ENCODE results near the gene SIM1. TPM values are rescaled to one million over a fixed set of nuclear protein-coding genes. Genes with fewer than 3 reads are reported as not detected.

SIM1 gene
- total RNA-seq (2014; rRNA removed; shearing (Covaris generic)): not detected in 2 replicates
- polyA plus RNA-seq (2015; cell fraction: cytosol; rRNA removed): not detected in 2 replicates
- not detected in 2 replicates for polyA plus RNA-seq (2015; cell fraction: nucleus; rRNA removed)

- in situ Hi-C loops (cut with HindIII; ENCODE audit: low pct_unique_long_range_greater_than_20kb, low sequenced_read_pairs): no loop called here
- DNase-seq (ENCODE audit: low read depth, low spot score): peak; percentile 33
Measured at GRCh38 chr6:100464903-100465700, at the start of gene SIM1. Gene SIM1, minus strand, starts transcription at chr6:100464921. Its CDS starts 1,453 bp downstream, at chr6:100463468.

- peak; percentile 19 for DNase-seq (ENCODE audit: low read depth, low spot score)
- in situ Hi-C loops (cut with HindIII; ENCODE audit: low pct_unique_long_range_greater_than_20kb, low sequenced_read_pairs): no loop called here
Measured at GRCh38 chr6:100512203-100512862, 47.6 kb upstream of the SIM1 start.

DNA sequence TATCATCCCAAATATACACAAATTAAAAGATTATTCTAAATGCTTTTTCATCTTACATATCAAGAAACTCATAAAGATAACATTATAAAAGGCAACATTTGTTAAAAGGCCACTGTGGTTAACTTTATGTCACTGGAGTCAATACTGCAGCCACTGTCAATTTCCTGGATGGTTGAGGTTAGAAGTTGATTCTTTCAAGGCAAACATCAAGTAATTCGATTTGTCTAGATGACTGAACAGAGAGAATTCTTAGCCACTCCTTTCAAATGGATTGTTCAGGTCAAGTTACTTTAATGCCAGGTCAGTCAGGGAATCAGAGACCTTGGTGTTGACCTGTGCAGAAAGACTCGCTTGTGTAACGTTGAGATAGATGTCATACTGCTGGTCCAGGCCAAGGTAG, 44.4 kb upstream of the SIM1 start:
- no peak for DNase-seq (ENCODE audit: low read depth, low spot score)
- in situ Hi-C loops (cut with HindIII; ENCODE audit: low pct_unique_long_range_greater_than_20kb, low sequenced_read_pairs): no loop called here

DNA sequence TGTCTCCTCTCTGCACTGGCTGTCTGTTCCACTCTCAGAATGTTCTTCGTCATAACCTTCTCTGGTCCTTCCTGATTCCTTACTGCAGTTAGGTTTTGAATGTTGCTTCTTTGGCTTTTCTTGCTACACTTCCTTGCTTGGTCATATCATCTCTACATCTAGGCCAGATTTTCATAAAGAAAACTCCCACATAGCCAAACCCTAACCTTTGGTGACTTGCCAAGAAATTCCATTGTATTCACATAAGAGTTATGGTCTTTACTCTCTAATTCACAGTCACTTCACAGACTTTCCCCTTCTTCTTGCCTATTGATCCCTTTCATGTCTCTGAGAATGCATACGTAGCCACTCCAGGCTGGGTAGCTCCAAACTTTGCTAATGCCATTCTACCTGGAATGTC, 41.9 kb upstream of the SIM1 start:
- DNase-seq (ENCODE audit: low read depth, low spot score): no peak
- in situ Hi-C loops (cut with HindIII; ENCODE audit: low pct_unique_long_range_greater_than_20kb, low sequenced_read_pairs): no loop called here

DNA sequence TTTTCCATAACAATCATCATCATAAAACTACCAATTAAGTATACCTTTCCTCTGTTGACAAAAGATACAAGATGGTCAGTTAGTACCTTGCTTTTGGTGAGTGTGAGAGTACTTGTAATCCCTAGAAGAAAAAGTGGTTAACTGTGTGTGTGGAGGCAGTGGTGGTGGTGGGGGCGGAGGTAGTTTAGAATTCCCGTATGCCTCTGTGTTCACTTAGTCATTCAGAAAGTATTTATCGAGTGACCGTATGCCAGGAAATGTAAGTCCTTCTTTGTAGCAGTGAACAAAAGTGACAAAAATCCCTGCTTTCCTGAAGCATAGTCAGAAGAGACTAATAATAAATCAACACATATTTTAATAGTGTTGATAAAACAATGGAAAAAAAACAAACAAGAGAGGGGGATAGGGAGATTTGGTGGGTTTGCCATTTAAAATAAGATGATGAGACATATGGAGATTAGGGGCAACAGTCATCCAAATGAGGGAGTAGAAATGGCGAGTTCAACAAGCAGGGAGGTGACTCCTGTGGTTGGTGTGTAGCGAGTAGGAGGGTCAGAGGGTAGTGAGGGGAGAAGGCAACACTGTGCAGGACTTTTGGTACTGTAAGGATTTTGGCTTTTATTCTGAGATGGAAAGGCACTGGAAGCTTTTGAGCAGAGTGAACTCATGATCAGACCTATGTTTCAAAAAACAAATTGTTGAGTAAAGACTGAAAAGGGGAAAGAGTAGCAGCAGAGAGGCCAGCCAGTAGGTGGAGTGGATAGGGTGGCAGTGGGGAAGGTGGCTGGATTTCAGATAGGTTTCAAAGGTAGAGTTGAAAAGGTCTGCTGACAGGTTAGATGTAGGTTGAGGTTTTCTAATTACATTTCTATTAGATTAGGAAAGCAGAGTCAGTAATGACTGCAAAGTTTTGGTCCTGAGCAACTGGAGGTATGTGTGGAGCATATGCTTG, 40.3 kb upstream of the SIM1 start:
- in situ Hi-C loops (cut with HindIII; ENCODE audit: low pct_unique_long_range_greater_than_20kb, low sequenced_read_pairs): no loop called here
- no peak for DNase-seq (ENCODE audit: low read depth, low spot score)

DNA sequence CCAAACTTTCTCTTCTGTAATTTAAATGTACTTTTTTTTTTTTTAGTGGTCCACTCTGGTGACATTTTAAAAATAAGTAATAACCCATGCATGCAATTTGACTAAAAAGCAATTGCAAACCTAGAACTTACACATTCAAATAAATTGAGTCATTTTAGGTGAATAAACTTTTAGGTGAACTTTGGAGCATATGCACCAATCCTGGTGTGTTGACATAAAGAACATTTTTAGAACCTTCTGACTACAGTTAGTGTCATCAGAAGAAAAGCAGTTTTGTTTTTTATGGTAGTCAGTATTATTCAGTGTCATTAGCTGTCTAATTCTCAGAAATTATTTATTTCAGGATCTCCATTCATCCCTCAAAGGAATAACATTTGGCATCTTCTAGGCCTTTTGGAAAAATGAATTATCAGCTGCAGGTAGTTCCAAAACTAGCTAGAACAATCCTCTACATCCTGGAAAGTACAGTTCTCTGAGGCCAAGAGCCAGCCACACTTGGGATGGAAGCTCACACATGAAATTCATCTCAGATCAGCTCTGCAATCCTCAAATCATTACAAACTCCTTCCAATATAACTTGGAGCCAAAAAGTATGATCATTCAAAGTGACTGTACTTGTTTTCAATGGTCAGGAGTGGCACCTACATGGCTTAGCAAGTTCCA, 38.5 kb upstream of the SIM1 start:
- DNase-seq (ENCODE audit: low read depth, low spot score): no peak
- in situ Hi-C loops (cut with HindIII; ENCODE audit: low pct_unique_long_range_greater_than_20kb, low sequenced_read_pairs): no loop called here

GRCh38 chr6:100493206-100493888, 28.6 kb upstream of the SIM1 start:
- in situ Hi-C loops (cut with HindIII; ENCODE audit: low pct_unique_long_range_greater_than_20kb, low sequenced_read_pairs): no loop called here
- no peak for DNase-seq (ENCODE audit: low read depth, low spot score)

GRCh38 chr6:100491952-100492670, 27.4 kb upstream of the SIM1 start:
- in situ Hi-C loops (cut with HindIII; ENCODE audit: low pct_unique_long_range_greater_than_20kb, low sequenced_read_pairs): no loop called here
- no peak for DNase-seq (ENCODE audit: low read depth, low spot score)

GRCh38 chr6:100490065-100490464, 25.3 kb upstream of the SIM1 start:
- in situ Hi-C loops (cut with HindIII; ENCODE audit: low pct_unique_long_range_greater_than_20kb, low sequenced_read_pairs): no loop called here
- no peak for DNase-seq (ENCODE audit: low read depth, low spot score)

DNA sequence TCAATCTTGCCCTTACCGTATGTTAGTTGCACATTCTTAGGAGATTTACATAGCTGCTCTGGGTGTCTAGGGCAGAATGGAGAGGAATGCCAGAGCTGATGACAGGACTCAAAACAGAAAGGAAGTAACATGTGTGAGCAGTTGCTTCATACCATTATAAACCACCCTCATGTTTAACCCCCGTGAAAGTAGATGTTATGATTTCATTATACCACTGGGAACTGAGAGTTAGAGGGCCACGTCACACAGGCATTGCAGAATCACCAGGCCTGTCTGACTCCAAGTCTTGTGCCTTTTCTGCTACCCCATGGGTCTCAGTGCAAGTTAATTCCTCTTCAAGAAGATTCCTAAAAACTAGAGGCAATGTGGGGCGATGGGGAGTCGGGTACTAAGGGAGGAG, 23.5 kb upstream of the SIM1 start:
- no peak for DNase-seq (ENCODE audit: low read depth, low spot score)
- in situ Hi-C loops (cut with HindIII; ENCODE audit: low pct_unique_long_range_greater_than_20kb, low sequenced_read_pairs): no loop called here

- DNase-seq (ENCODE audit: low read depth, low spot score): no peak
- in situ Hi-C loops (cut with HindIII; ENCODE audit: low pct_unique_long_range_greater_than_20kb, low sequenced_read_pairs): no loop called here
Measured at GRCh38 chr6:100487638-100488037, 22.9 kb upstream of the SIM1 start.

GRCh38 chr6:100485268-100485667, 20.5 kb upstream of the SIM1 start:
- in situ Hi-C loops (cut with HindIII; ENCODE audit: low pct_unique_long_range_greater_than_20kb, low sequenced_read_pairs): no loop called here
- no peak for DNase-seq (ENCODE audit: low read depth, low spot score)

GRCh38 chr6:100484474-100484873, 19.8 kb upstream of the SIM1 start:
- no peak for DNase-seq (ENCODE audit: low read depth, low spot score)
- in situ Hi-C loops (cut with HindIII; ENCODE audit: low pct_unique_long_range_greater_than_20kb, low sequenced_read_pairs): no loop called here

- in situ Hi-C loops (cut with HindIII; ENCODE audit: low pct_unique_long_range_greater_than_20kb, low sequenced_read_pairs): no loop called here
Measured at GRCh38 chr6:100482698-100483097, 18.0 kb upstream of the SIM1 start.

GRCh38 chr6:100479179-100480035, 14.7 kb upstream of the SIM1 start:
- peak; percentile 62 for DNase-seq (ENCODE audit: low read depth, low spot score)
- in situ Hi-C loops (cut with HindIII; ENCODE audit: low pct_unique_long_range_greater_than_20kb, low sequenced_read_pairs): no loop called here

More at GRCh38 chr6:100482698-100483097, 18.0 kb upstream of the SIM1 start:
- no peak for DNase-seq (ENCODE audit: low read depth, low spot score)
